SIG-M5 treated with dmso at 0.1 percent for 504 hours (cell line): Measurements from ENCODE around the gene CXCL3.
"Not testable (repeated sequence)": the region's sequence is repeated elsewhere in the genome, so short reads cannot be mapped to it uniquely, and the experiment has no call there.

Experiments
- DNase-seq: peaks from one replicate; lab custom pipeline; 2025; ENCODE audit not compliant: unreplicated experiment; lab: John Stamatoyannopoulos, UW

CXCL3 gene

GRCh38 chr4:74038425-74039314 lies at the start of gene CXCL3:
TSS of gene CXCL3 (minus strand) at chr4:74038689. CDS start at chr4:74038611, 78 bp downstream.
- DNase-seq, result no peak

GRCh38 chr4:74087481-74087880 lies 49.0 kb upstream of the CXCL3 start:
- DNase-seq, result no peak

DNA sequence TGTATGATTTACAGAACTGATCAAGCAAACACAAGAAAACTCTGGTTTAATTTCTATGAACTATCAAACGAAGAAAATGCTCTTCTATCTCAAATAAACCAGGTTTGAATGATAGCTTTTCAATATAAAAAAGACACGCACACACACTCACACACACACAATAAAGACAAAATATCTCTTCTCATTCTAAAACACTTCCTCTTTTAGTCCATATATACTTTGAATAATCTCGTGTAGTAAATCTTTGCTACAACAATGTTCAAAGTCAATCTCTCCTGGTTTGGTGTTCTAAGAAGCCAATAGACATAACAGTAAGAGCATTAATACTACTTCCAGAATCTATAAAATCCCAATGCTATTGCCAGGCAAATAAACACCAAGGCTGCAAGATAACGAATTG lies 47.2 kb upstream of the CXCL3 start:
- DNase-seq, result no peak

DNA sequence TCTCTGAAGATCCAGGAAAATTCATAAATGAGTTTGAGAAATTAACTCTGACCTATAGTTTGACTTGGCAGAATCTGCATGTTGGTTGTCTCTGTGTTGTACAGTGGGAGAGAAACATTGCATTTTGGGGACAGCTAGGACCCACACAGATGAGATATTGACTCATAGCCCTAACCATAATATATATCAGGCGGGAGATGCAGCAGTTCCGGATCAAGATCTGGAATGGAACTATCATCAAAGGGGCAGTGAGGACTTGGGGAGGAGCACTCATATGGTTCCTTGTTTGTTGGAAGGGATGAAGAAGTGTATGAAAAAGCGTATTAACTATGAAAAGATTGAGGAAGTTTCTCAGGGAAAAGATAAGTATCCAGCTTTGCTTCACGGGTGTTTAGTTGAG lies 46.5 kb upstream of the CXCL3 start:
- DNase-seq, result no peak

DNA sequence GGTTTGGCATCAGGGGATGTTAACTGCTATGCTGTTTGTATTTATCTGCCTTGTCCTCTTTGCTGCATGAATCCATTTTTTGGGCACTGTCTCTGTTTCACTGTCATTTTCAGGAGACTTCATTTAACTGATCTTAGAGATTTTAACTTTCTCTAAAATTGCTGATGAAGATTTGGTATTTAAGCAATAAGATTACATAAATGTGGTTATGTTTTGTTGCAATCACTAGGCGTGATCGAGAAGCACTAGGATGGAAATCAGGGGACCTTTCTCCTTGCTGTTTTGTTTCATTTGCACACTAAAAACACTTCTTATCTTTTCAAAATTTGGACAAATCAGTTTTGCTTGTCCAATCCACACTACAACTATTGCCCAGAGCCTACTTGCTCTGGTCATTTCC lies 45.1 kb upstream of the CXCL3 start:
- no peak for DNase-seq

GRCh38 chr4:74081035-74081434 lies 42.5 kb upstream of the CXCL3 start:
- no peak for DNase-seq

- not testable (repeated sequence) for DNase-seq
Observed at GRCh38 chr4:74080351-74080750, 41.9 kb upstream of the CXCL3 start.

- DNase-seq, result peak; percentile 52
Observed at GRCh38 chr4:74079024-74079423, 40.5 kb upstream of the CXCL3 start.

DNA sequence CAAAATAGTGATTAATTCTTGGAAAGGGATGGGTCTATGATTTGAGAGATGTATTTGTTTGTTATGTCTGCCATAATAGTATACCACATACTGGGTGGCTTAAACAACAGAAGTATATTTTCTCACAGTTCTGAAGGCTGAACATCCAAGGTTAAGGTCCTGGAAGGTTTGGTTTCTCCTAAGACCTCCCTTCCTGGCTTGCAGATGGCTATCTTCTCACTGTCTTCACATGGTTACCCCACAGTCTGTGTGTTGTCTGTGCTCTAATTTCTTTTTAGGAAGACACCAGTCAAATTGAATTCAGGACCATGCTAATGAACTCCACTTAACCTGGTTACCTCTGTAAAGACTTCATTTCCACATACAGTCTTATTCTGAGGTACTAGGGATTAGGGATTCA lies 34.9 kb upstream of the CXCL3 start:
- DNase-seq, result no peak

- DNase-seq, result no peak
Observed at GRCh38 chr4:74072739-74073138, 34.2 kb upstream of the CXCL3 start.

GRCh38 chr4:74067586-74067985 lies 29.1 kb upstream of the CXCL3 start:
- no peak for DNase-seq

- no peak for DNase-seq
Observed at GRCh38 chr4:74066232-74066631, 27.7 kb upstream of the CXCL3 start.

DNA sequence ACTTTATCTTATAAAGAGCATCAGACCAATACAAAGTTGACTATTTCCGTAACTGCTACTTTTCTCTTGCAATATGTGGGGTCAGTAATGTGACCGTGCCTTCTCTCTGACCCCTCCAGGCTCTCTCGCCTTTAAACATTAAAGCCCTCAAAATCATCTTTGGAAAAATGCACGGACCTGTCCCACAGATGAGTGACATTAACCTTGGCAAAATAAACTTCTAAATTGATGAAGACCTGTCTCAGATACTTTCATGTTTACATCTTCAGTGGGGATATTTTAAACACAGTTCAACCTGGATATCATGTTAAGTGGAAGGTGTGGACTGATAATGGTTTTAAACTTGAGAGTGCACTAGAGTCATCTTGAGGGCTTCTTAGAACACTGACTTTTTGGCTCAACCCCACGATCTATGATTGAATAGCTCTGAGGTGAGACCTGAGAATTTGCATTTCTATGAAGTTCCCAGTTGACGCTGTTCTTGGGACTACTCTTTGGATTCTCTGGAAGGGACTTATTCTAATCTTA lies 26.7 kb upstream of the CXCL3 start:
- no peak for DNase-seq

- DNase-seq, result no peak
Observed at GRCh38 chr4:74063859-74064258, 25.4 kb upstream of the CXCL3 start.

DNA sequence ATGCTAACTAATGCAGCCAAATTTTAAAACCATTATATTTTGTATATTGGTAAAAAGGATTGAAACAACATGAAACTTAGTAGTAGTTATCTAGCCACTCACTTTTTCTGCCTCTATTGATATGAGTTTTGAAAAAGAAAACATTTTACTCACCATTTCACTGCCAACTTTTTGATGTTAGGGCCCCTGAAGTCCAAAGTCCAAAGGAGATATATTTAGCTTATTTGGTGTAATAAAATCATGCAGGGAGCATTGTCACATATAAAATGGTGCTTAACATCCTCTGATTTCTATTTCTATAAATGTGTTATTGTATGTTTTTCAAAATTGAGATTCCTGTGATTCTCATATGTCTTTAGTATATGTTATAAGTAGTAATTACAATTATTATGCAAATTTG lies 24.5 kb upstream of the CXCL3 start:
- DNase-seq, result no peak

DNA sequence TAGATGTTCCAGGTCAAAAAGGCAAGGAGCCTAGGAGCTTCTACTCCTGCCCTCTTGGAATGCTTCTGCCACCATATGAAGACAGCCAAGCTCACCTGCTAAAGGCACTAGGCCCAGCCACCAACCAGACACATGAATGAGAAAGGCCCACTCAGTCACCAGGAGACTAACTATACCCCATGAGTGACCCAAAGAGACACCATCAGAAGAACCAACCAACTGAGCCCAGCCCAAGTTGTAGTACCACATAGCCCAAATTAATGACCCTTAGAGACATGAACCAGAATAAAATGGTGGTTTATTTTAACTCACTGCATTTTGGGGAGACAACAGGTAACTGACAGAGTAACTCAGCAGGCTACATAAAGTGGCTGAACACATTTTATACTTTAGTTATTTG lies 22.9 kb upstream of the CXCL3 start:
- no peak for DNase-seq

GRCh38 chr4:74059161-74059829 lies 20.8 kb upstream of the CXCL3 start:
- DNase-seq, result no peak

DNA sequence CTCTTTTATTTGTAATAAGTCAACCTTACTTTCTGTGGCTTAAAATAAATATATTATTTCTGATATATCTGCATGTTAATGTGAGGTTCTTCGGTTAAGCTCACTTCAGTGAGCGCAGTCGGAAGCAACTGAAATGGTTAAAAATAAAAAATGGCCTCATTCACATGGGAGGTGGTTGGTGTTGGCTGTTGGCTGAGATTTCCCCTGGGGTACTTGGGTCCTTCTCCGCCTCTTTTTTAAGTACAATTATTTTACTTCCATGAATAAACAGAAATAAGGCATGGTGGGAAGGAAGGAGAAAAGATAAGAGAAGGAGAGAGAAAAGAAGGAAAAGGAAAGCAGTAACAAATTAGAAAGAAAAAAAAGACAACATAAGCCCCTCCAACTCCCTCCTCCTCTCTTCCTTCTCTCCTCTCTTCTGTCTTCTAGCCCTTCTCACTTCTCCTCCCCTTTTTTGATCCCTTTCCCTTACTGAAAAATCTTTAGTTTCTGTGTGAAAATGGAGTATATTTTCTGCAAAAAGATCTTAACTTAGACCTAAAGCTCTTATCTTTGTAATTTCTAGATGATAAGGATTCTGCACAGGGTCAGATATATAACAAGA lies 19.7 kb upstream of the CXCL3 start:
- DNase-seq, result no peak

DNA sequence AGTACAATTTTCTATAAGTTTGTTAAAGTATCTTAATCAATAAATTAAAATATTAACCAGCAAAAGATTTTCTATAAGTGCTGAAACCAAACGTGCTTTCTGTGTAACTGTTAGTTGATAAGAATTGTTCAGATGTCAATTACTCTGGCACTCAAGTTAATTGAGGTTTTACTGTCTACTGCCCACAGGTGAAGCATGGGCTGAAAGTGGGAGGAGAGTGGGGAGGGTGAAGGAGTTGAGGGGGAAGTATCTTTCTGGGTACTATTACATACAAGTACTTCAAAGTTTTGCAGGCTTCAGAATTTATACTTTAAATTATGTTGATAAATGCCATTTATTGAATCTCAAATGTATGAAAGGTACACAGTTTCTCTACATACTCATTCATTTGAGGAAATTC lies 19.1 kb upstream of the CXCL3 start:
- no peak for DNase-seq

DNA sequence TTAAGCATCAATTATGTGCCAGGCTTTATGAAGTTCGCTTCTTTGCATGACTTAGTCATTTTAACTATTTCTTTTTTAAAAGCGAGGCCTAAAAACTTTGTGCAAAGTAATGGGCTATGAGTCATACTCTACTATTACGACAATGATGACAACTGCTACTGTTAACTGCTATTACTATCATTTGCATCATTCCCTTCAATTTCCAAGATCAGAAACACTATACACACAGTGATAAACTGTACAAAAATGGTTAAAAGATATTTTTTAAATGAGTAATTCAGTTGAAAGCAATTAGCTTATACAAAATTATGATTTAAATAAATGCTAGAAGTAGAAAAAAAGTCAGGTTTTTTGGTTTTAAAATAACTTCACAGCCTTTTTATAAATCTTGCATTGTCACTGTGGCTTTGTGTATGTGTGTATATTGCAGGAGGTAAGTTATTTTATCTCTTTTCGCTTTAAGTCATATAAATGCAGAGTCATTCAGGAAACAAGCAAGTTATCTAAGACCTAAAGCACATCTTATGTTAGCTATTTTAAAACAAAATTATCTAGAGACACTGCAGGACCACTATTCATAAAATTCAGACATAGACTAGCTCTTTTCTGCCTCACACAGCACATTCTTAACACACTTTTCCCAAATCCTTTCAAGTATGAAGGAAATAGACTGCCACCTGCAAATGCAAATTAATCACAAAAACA lies 18.5 kb upstream of the CXCL3 start:
- DNase-seq, result peak; percentile 70
